Left renal cortex interstitium (tissue), 4 donors: ENCODE data around the gene PRKCH. TPM values are rescaled to one million over a fixed set of nuclear protein-coding genes. Genes with fewer than 3 reads are reported as not detected.

Source experiments
- DNase-seq, 4 donors: peaks; one replicate each; pipeline ENCODE4 v3.0.0-alpha.2; 2013; ENCODE audit warnings: low read depth in 4 of 4, low spot score in 2 of 4, missing footprints in 1 of 4
- polyA plus RNA-seq, 4 donors: library from polyadenylated mRNA; unstranded; fragments of 120-200 nt; gene quantifications; one replicate each; pipeline ENCODE4 v1.2.1, GENCODE V29; 2013; ENCODE audit not compliant: insufficient read length in 4 of 4

Gene PRKCH
- polyA plus RNA-seq, 4 donors = 14.3 to 20.1 (median 16.6) TPM

DNA sequence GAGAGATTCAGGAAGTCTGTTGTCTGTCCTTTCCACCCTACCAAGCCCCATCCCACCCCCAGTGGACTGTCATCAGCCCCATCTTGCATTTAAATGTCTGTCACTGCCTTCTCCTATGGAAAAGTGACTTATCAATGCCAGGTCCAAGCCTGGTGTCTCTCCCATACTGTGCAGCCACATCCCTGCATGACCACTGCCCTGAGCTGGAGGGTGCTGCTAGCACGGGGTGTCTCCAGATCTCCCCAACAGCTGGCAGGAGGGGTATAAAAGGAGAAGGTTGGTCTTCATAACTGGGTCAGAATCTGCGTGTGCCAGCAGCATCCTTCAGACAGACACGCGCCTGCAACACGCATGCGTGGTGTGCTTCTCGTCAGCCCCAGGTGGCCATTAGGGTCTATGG lies 219.6 kb downstream of the PRKCH start:
- DNase-seq = no peak

- DNase-seq = no peak
Measured at GRCh38 chr14:61542848-61543790, 221.7 kb downstream of the PRKCH start.

DNA sequence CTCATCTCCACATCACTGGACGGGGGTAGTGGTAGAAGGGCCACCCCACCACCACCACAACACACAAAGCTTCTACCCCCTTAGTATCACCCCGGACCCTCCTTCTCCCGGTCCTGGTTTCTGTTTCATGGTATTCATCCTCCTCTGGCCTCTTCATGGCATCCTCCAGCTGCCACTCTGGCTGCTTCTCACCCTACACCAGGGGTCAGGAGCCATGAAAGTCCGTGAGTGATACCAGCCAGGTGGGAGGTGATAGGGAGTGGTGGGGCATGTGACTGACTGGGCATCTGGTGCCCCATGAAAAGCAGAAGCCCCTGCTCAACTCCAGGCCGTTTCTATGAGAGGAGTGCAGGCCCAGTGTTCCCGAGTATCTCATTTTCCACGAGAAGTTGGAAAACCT lies 222.6 kb downstream of the PRKCH start:
- no peak for DNase-seq

DNA sequence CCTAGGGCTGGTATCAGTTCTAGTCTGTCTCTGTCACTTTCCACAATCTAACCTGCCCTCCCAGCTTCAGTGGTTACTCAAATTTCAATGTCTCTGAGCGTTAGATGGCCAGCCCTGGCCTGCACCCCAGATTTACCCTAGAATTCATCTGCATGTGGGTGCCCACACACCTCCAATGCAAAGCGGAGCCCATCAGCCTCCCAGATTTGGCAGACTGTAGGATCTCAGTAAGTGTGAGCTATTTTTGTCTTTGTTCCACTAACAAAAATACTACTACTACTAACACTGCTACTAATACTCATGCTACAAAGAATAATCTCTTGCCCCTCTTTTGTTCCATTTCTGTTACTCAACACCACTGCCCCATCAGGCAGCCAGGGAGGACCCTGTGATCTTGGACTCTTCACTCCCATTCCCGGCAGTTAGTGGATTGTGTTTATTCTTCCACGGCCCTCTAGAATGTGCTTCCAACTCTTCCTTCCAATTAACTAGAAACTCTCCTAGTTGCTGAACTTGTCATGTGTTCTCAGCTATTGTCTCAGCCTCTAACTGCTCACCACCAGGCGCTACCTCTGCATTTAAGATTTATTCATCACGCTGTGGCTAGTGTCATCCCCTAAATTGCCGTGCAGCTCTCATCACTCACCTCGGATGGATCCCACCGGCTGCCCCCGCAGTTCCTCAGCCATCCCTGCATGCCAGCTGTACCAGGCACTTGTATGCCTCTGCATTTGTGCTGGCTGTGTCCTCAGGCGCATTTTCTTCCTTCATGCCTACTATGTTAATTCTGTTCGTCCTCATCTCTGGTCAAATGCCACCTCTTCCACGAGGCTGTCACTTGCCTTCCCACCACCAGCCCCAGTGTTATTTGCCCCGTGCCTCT lies 223.3 kb downstream of the PRKCH start:
- no peak for DNase-seq

- no peak for DNase-seq
Measured at GRCh38 chr14:61545726-61546455, 224.5 kb downstream of the PRKCH start.

DNA sequence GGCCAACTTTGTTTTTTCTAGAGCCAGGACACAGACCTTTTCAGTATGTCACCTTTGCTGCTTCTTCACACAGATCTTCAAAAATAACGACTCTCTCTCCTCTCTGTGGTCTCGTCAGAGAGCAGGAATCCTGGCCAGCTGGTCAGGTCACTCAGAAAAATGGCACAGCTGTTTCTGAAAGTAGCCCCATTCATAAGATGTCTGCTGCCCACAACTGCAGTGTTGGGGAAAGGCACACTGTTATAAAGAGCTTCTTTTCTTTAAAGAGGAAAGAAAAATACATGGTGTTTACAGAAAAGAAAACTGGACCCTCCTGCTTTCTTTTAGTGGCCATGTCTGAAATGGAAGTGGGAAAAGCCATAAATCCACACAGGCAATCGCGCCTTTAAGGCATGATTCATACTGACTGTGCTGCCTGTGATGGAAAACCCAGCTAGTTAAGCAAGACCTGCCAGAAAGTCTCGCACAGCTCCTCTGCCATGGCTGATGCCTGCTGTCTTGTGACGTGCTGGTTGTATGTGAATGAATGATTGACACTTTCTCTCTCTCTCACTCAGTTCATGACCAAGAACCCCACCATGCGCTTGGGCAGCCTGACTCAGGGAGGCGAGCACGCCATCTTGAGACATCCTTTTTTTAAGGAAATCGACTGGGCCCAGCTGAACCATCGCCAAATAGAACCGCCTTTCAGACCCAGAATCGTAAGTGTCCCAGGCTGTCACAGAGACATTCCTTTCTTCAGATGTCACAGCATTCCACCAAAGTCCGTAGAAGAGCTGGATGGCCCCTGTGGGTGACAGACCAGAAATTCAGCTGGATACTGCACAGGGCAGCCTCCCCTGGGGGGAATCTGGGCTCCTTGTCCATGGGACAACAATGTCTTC lies 226.0 kb downstream of the PRKCH start:
- no peak for DNase-seq

DNA sequence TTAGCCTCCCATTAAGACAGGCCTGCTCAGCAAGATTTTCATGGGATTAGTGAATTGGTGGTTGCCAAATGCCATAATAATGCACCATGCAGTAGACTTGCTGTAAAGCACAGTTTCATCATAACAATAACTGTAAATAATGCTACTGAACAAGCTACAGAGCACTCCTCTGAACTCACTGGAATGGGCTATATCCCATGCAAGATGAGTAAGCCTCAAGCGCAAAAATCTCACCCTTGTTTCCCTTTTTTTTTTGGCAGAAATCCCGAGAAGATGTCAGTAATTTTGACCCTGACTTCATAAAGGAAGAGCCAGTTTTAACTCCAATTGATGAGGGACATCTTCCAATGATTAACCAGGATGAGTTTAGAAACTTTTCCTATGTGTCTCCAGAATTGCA lies 228.0 kb downstream of the PRKCH start:
- no peak for DNase-seq

- no peak for DNase-seq
Measured at GRCh38 chr14:61551384-61551783, 230.0 kb downstream of the PRKCH start.

DNA sequence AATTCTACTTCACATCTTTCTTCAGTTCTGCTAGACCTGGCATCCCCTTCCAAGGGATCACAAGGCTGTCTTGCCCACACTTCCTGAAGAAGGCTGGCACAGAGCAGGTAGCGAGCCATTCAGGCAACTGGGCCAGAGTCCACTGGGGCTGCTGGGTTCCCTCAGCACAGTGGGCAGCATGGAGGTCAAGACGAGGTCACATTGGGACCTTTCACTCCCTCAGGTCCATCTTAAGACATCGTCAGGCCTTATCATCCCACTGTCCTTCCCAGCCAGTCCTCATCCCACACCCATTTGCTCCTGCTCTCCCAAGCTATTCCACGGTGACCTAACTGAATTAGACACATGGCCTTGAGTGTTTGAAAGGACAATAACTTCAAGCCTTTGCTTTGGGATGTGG lies 230.9 kb downstream of the PRKCH start:
- DNase-seq = no peak

GRCh38 chr14:61553730-61554641 lies 232.6 kb downstream of the PRKCH start:
- DNase-seq = no peak

DNA sequence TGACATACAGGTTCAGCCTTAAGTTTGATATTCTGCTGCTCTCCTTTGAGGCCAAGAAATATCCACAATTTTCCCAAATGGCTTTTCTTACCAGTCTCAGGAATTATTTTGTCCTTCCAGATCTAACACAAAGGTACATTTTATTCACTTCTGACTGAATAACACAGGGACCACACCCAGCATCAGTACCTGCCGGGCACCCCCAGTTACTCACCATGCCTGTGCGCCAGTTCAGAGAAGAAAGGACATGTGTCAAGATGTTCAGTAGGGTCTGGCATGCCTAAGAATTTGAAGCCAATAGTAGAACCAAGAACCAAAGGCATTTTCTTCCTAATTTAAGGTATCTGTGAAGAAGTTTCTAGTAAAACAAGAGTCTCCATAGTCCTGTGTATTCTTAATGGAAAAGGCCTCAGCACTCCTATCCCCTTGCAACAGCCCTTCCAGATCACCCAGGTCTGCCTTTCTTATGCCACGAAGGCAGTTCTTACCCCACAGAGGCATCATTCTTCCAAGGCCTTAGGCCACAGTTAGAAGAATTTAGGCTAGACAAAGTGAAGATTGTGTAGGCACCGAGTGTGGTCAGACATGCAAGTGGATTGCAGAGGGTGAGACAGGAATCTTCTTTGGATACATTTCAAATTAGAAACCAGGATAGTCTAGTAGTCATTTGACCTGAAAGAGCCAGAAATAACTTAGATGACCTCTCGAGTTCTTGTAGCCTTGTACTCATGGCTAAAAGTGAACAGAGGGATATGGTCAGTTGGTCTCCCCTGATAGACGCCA lies 233.9 kb downstream of the PRKCH start:
- DNase-seq = no peak

GRCh38 chr14:61556455-61556854 lies 235.1 kb downstream of the PRKCH start:
- no peak for DNase-seq

DNA sequence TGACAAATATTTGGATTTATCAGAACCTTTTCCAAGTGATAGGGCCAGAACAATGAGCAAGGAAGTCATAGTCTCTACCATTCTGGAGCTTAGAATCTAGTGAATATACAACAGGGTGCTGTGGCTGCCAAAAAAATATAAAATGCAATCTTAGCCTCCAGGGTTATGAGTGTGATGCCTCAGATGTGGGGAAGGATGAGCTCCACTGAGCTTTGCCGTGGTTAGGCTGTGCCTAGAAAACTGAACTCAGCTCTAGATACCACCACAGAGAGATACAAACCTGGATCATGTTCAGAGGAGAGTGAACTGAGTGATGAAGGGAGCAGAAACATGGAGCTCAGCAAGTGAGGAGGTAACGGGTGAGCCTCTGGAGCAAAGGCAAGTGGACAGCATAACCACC lies 235.9 kb downstream of the PRKCH start:
- no peak for DNase-seq

DNA sequence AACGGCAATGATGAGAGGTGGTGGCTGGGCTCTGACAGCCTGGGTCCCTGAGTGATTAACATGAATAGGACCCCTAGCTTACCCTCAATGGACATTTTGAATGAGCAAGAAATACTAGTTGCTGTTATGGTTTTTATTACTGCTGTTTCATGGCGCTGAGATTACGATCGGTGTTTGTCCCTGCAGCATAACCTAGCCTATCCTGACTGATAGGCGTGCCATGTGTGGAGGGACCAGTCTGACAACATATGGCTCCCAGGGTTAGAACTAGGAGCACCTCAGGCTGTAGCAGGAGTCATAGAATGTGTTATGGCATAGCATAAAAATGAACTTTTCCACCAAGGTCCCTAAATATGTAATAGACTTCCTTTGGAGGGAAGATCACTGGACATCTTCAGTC lies 236.5 kb downstream of the PRKCH start:
- DNase-seq = no peak

GRCh38 chr14:61558271-61558670 lies 236.9 kb downstream of the PRKCH start:
- DNase-seq = no peak

- no peak for DNase-seq
Measured at GRCh38 chr14:61559641-61560201, 238.3 kb downstream of the PRKCH start.

GRCh38 chr14:61560323-61560722 lies 238.9 kb downstream of the PRKCH start:
- no peak for DNase-seq

DNA sequence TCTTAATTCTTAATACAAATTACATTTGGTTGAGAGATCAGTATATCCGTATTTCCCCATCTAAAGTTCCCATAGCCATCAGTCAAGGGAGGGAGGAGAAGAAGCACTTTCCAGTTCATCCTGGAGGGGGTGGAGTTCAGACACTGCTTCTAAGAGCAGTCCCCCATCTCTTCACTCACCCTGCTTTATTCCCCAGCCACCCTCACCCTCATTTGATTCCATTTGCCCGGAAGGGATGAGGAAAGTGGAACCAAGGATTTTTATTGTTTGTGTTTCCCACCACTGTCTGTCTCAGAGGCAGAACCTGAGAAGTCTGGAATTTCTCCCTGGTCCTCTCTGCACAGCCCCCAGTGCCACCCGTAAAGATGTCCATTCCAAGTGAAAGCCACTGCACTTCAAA lies 239.7 kb downstream of the PRKCH start:
- no peak for DNase-seq
